Activated T-cell treated with anti-CD3 and anti-CD28 coated beads for 48 hours (primary cell): ENCODE measurements around the gene QSOX1.

ENCODE experiments used
- DNase-seq: peaks from one replicate; pipeline ENCODE4 v3.0.0-alpha.2; 2020; ENCODE audit warnings: low read depth

The QSOX1 gene

DNA sequence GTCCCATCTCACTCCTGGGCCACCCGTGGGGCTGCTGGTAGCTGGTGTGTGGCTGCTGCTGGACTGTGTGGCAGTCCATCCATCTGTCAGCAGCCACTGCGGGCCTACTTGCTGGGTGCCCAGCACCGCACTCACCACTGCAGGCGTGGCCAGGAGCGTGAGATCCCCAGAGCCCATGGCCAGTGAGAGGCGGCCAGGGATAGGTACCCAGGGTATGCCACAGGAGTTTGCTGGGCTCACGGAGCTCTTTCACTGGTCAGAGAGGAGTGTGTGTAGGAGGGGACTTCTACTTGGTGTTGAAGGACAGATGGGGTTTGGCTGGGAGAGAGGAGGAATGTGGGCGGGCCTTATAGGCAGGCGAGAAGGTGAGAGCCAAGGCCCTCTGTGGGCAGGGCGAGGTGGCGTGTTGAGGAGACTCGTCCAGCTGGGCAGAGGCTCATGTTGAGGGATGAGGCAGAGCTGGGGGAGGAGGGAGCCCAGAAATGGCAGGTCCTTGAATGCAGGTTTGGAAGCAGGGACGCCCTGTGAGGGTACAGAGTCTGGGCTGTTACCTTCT, 15.0 kb downstream of the QSOX1 start:
- DNase-seq: no peak

DNA sequence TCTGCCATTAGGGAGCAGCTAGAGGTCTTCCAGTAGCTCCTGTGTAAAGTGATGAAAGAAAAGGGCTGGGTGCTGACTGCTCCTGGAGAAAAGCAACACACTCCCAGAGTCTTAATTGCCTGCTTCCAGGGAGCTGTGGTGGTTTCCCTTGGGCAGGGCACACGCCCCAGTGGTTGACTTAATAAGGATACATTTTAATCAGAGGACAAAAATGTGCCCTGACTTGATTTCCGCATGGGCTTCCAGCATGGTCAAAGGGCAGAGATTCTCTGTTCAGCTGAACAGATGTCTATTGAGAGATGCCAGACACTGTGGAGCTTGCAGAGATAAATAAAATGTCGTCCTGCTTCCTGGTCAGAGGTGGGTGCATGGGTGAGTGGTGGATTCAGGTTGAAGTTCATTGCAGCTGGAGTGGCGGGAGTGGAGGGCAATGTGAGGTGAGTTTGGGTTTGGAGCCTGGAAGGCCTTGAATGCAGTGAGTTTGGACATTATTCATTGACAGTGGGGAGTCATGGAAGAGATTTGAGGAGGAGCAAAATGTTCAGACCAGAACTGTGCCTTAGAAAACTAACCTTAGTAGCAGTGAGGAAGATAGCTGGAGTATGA, 16.0 kb downstream of the QSOX1 start:
- no peak for DNase-seq

DNA sequence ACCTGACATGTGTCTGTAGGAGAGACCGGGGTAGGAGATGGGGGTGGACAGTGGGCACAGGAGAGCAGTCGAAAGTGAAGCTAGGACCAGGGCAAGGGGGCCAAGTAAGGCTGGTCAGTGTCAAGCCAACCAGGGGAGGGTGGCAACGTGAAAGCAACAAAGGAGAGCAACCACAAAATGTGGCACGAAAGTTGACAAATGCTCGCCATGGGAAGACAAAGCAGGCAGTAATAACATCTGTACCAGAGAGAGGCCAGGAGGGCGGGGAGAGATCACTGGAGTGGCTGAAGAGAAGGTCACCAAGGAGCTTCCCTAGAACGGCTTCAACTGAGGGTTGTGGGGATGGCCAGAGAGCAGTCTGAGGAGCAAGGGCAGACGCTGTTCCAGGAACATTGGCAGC, 17.0 kb downstream of the QSOX1 start:
- no peak for DNase-seq

DNA sequence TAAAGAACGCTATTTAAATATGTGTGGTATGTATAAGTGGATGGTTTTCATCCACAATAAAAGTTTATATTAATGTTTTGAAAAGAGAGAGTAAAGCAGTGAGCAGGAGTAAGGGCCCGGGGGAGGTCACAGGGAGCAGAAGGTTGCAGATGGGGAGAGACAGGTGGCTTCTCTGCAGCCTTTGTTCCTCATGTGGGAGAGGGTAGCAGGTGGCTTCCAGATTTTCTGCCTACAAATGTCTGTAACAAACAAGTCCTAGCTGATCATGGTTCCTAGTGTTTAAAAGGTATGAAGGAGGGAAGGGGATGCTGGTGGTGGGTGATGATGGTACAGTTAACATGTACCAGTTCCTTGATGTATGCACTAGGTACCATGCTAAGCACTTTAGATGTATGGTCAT, 18.8 kb downstream of the QSOX1 start:
- DNase-seq: no peak

DNA sequence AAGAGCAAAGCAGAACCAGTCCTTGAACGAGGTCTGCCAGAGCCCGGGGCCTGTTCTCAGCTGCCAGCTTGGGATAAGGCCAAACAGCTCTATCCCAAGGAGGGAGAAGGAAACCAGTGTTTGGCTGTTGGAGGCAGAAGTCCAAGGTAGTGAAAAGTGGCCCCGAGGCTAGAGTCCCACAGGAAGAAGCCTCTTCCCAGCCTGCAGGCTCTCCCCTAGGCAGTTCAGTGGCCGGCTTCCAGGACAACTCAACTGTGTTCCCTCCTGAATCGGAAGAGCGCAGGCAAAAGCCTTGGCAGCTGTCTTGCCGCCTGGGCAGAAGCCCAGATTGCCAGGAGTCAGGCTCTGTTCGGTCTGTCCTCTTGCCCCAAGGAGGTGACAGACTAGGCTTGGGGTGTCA, 19.3 kb downstream of the QSOX1 start:
- DNase-seq: no peak

- no peak for DNase-seq
Measured at GRCh38 chr1:180175291-180175690, 20.6 kb downstream of the QSOX1 start.

GRCh38 chr1:180175806-180176205, 21.1 kb downstream of the QSOX1 start:
- DNase-seq: no peak

DNA sequence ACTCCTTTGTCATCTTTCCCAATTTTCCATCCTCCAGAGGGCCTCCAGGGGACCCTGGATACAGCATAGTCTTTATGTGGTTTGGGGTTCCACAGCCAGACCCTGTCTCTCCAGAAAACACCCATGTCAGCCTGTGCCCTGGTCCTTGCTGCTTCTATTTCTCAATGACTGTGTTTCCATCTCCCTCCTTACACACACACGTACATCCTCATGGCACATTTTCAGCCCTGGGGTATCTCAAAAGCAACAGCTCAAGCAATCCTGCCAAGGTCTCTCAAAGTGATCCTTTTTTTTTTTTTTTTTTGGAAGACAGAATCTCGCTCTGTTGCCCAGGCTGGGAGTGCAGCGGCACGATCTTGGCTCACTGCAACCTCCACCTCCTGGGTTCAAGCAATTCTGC, 22.3 kb downstream of the QSOX1 start:
- DNase-seq: no peak

DNA sequence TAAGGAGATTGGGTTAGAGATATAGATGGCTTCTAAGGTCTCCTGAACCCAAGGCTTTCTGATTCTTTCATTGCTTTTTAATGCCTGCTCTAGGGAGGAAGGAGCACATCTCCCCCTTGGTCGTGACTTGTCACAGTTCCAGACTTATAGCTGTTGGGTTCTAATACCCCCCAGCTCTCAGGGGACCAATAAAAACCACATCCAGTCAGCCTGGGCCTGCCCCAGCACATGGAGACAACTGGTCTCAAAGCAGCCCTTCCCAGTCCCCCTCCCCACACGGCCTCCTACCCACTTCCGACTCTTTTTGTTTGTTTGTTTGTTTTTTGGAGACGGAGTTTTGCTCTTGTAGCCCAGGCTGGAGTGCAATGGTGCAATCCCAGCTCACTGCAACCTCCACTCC, 23.3 kb downstream of the QSOX1 start:
- DNase-seq: no peak

- peak; percentile 49 for DNase-seq
Measured at GRCh38 chr1:180178511-180179161, 24.0 kb downstream of the QSOX1 start.

- no peak for DNase-seq
Measured at GRCh38 chr1:180179162-180179957, 24.7 kb downstream of the QSOX1 start.

DNA sequence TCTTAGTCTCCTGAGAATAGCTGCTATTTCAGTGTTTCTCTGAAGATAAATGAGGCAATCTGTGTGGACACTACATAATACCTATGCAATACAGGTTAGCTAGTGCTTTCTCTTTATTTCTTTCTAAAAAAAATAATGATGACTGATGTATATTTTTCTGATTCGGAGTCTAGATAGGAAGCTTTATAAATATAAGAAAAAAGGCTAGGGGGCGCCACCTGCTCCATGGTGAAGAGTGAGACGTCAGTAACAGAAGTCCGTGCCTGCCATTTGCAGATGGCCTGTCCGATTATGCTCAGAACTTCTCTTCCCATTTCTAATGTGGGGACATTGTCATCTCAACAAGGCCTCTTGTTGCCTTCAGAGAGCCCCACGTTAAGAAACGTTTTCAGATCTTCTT, 26.4 kb downstream of the QSOX1 start:
- no peak for DNase-seq

DNA sequence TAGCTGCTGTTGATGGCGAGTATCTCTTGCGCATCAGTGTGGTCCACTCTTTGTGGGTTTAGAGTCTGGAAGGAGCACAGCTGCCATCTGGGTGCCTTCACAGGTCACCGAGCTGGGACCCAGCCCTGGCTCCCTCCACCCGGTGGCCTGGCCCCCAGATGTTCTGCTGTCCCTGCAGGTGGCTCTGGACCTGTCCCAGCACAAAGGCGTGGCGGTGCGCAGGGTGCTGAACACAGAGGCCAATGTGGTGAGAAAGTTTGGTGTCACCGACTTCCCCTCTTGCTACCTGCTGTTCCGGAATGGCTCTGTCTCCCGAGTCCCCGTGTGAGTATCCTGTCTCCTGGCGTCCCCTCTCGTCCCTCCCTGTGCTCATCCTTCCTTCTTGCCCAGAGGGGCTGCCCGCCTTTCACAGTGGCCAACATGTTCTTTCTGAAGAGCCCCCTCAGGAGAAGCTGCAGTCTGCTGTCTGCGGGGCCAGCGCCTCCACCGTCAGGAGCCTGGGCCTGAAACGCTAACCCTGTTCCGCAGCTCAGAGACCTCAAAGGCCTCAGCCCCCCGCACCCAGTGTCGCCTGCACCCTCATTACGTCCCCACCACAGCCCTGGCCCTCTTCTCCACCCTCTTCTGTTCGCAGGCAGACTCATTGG, 27.4 kb downstream of the QSOX1 start:
- no peak for DNase-seq

DNA sequence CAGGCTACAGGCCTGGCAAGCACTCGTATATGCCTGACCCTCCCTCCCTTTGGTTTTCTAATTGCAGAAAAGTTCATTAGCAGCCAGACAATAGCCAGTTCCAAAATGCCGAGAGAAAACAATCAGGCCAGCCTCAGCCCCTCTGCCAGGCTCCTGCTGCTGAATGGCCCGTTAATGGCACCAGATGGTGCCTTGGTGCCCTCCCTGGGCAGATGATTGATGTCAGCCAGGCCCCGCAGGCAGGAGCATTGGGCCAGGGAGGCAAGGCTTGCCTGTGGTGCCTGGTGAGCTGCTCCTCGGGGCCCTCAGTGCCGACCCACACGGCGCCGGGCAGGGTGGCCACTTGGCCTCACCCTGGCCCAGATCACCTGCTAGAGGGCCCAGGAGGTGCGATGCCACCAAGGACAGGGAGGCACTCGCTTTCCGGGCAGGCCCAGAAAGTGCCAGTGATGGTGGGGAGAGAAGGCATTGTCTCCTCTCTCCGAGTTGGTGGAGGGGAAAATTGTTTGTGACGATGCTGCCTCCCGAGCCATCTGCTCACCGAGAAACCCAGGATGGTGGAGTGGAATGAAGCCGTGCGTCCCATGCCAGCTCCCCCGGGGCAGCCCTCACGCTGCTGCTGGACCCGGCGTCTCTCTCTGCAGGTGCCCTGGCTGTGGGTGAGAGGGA, 28.1 kb downstream of the QSOX1 start:
- no peak for DNase-seq

DNA sequence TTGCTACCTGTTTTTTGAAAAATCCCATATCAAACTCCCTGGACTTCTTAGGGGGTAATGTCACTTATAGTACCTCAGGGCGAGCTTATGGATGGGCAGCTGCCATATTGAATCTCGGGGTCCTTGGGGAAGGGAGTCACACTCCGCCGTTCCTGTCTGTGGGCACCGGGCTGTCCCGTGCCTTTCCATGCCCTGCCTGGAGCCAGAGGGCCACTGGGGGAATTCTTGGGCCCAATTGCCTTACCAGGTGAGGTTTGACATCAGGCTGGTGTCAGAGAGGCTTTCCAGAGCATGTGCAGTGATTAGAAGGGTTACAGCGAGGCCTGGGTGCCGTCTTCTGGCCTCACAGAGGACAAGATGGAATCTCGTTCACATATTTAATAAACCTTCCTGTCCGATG, 28.8 kb downstream of the QSOX1 start:
- no peak for DNase-seq

DNA sequence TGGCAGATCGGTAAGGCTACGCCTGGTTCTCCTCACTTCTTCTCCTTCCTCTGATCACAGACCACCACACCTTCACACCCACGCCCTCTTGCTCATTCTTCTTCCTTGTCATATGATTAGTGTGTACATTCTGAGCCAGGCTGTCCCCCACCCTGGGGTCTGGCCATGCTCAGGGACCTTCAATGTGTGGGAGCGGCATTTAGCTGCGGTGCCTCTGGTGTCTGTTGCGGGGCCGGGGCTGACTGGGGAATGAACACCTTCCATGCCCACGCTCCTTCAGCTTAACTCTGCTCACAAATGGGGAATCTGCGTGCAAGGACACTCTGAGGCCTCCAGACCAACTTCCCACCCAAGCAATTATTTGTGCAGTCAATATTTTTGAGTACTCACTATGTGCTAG, 29.4 kb downstream of the QSOX1 start:
- DNase-seq: no peak

- DNase-seq: no peak
Measured at GRCh38 chr1:180185281-180185680, 30.6 kb downstream of the QSOX1 start.

DNA sequence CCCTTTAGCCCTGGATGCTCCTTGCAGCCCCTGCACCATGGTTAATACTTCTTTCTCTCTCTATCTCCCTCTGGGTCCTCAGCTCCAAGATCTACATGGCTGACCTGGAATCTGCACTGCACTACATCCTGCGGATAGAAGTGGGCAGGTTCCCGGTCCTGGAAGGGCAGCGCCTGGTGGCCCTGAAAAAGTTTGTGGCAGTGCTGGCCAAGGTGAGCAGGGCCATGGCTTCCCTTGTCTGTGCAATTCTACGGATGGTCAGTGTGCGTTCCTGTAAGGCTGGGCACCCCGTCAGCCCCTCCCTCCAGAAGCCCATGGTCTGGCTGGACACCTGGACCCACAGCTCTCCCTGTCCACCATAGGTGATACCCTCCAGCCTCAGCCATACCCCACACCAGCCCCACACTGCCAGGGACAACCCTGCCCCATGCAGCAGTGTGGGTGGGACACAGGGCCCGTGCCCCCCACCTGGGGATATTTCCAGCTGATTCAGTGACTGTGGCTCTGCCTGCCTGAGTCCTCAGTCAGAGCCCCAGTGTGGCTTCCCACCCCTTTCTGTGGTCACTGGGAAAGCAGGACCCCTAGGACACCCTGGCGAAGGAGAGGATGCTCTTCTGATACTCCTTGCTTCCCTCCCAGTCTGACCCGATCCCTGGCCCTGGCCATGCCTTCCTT, 31.4 kb downstream of the QSOX1 start:
- DNase-seq: no peak

DNA sequence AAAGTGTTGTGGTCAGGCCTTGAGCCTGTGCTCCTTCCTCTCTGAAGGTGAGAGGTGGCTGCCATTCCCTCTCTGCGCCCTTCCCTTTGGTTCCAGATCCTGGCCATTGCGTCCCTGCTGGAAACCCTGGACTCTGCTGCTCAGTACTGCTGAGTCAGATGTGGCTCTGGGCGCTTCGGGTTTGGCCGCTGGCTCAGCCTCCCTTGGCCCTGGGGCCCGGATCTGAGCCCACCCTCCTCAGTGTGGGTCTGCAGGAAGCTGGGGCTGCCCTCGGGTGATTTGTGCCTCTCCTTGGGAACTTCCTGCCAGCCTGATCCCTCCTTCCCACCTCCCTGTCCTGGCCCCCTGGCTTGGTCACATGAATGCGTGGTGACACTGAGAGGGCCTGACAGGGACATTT, 32.2 kb downstream of the QSOX1 start:
- no peak for DNase-seq

DNA sequence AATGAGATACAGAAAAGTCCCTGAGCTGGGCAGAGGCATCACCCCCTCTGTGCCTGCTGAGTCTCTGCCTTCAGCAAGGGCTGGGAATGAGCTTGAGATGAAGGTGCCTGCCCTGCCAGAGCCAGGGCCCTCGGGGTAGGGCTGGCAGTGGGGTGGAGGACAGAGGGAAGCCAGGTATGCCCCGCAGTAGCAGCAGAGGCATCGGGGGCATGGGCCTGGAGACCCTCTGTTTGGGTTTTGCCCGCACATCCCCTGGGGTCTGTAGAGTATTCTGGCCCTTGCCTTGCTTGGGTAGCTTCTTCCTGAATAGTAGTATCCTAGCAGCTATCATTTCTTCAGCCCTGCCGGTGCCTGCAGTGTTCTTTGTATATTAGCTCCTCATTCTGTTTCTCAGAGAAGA, 33.0 kb downstream of the QSOX1 start:
- no peak for DNase-seq

DNA sequence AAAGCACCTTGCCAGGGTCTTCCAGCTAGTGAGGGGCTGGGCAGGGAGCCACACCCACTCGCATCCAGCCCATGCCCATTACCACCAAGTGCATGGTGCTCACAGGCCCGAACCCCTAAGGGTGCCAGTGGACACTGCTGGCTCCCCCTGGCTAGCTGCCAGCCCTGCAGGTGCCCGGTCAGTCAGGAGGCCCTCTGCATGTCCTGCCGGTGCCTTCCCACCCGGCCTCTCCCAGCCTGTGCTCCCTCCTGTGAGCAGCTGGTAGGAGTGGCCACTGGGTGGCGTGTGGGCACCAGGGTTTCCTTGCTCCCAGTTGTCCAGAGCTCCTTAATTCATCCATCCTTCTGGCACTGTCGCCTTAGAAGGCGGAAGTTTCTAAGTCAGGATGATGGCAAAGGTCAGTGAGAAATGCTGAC, 33.4 kb downstream of the QSOX1 start:
- DNase-seq: no peak
